Esophagus squamous epithelium (tissue), 4 donors: ENCODE measurements around the gene GTF2IRD1.

Experiments used
- CTCF ChIP-seq, 6 experiments: fragments of 450-650 bp in 4 of 6; fragments of 200-600 bp in 2 of 6; sonication (generic) in 2 of 6; IDR thresholded peaks; one replicate each; pipeline ENCODE4 v1.5.1; 2016 to 2019; ENCODE audit warnings: antibody characterized with exemption in 6 of 6, mild to moderate bottlenecking in 4 of 6, moderate library complexity in 4 of 6
- POLR2A ChIP-seq, 4 donors: fragments of 450-650 bp; IDR thresholded peaks; one replicate each; pipeline ENCODE4 v1.6.1; 2017; ENCODE audit warnings: antibody characterized with exemption in 4 of 4, mild to moderate bottlenecking in 4 of 4, moderate library complexity in 3 of 4

DNA sequence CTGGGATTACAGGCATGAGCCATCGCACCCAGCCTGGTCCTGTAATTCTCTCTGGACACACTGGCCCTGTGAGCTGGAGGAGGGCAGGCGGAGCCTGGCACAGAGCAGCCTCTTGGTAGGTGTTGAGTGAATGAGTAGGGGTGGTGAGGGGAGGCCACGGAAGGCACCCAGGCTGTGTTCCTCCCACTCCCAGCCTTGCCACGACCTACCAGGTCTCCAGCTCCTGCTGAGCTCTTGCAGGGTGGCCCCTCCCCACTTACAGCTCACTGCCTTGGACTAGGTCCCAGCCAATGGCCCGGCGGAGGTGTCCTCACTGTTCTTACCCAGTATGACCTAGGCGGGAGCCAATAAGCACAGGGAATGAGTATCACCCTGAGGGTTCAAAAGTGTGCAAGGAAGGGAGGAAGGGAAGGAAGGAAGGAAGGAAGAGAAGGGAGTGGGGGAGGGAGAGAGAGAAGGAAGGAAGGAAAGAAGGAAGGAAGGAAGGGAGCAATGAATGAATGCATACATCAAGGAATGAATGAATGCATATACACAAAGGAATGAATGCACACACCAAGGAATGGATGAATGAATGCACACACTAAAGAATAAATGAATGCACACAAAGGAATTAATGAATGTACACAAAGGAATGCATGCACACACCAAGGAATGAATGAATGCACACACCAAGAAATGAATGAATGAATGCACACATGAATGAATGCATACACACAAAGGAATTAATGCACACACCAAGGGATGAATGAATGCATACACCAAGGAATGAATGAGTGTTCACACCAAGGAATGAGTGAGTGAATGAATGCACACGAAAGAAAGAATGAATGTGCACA lies 45.5 kb downstream of the GTF2IRD1 start:
- TF ChIP-seq CTCF (IDR thresholded peaks at IDR 0.05) (no peak), POLR2A (IDR thresholded peaks at IDR 0.05) (no peak)
